Measurements from ENCODE around the gene MCRS1. TPM values are rescaled to one million over a fixed set of nuclear protein-coding genes. Genes with fewer than 3 reads are reported as not detected.

The MCRS1 gene
- total RNA-seq, 4 donors from 2014 or later = 28.7 to 62.0 (median 34.6) TPM

- peaks cover 36 to 40% of the 10 kb centered on the region in 2 donors for H3K4me1 ChIP-seq
- in situ Hi-C loops (cut with MboI; ENCODE audit: low sequenced_read_pairs in 4 of 4) = no loop called here
- DNase-seq = no peak
Measured at GRCh38 chr12:49562233-49562632, 5.7 kb downstream of the MCRS1 start.

GRCh38 chr12:49560695-49561094 lies 7.2 kb downstream of the MCRS1 start:
- DNase-seq = no peak
- Histone ChIP-seq H3K27me3 (no peaks in the 10 kb centered on the region), H3K36me3 (peaks cover 0 to 86% of the 10 kb centered on the region in 2 donors), H3K9me3 (no peaks in the 10 kb centered on the region), H3K4me1 (peaks cover 20 to 25% of the 10 kb centered on the region in 2 donors), H3K27ac (no peak overlapping the region), H3K4me3 (no peak overlapping the region)
- no peak for ATAC-seq
- intact Hi-C loops (cut with DNase I; ENCODE audit: low total_unique reads) = no loop called here
- in situ Hi-C loops (cut with MboI; ENCODE audit: low sequenced_read_pairs in 4 of 4) = no loop called here
- TF ChIP-seq POLR2A (IDR thresholded peaks at IDR 0.05) (no peak), CTCF (IDR thresholded peaks at IDR 0.05 in 4 of 5, conservative IDR thresholded peaks at IDR 0.05 in 1 of 5) (no peak)

More at GRCh38 chr12:49562233-49562632, 5.7 kb downstream of the MCRS1 start:
- Histone ChIP-seq H3K9me3 (no peaks in the 10 kb centered on the region), H3K27me3 (no peaks in the 10 kb centered on the region), H3K36me3 (peaks cover 0 to 75% of the 10 kb centered on the region in 2 donors), H3K4me3 (no peak overlapping the region), H3K27ac (no peak overlapping the region)
- intact Hi-C loops (cut with DNase I; ENCODE audit: low total_unique reads) = no loop called here
- no peak for ATAC-seq
- no peak for TF ChIP-seq POLR2A (IDR thresholded peaks at IDR 0.05)
- TF ChIP-seq CTCF (IDR thresholded peaks at IDR 0.05 in 4 of 5, conservative IDR thresholded peaks at IDR 0.05 in 1 of 5) = no peak

GRCh38 chr12:49559011-49559675 lies 8.8 kb downstream of the MCRS1 start:
- no peak for DNase-seq
- intact Hi-C loops (cut with DNase I; ENCODE audit: low total_unique reads) (no loop called here), in situ Hi-C loops (cut with MboI; ENCODE audit: low sequenced_read_pairs in 4 of 4) (no loop called here)
- no peaks in the 10 kb centered on the region for H3K9me3 ChIP-seq
- no peak for ATAC-seq
- peaks cover 5 to 10% of the 10 kb centered on the region in 2 donors for H3K4me1 ChIP-seq
- H3K4me3 ChIP-seq = no peak overlapping the region
- no peak overlapping the region for H3K27ac ChIP-seq
- H3K27me3 ChIP-seq = no peaks in the 10 kb centered on the region
- H3K36me3 ChIP-seq = peaks cover 0 to 81% of the 10 kb centered on the region in 2 donors
- TF ChIP-seq CTCF (IDR thresholded peaks at IDR 0.05 in 4 of 5, conservative IDR thresholded peaks at IDR 0.05 in 1 of 5) (no peak), POLR2A (IDR thresholded peaks at IDR 0.05) (no peak)

- H3K27me3 ChIP-seq = no peaks in the 10 kb centered on the region
- no peak overlapping the region for H3K27ac ChIP-seq
- DNase-seq = no peak
- peaks cover 0 to 4% of the 10 kb centered on the region in 2 donors for H3K4me1 ChIP-seq
- no peak for TF ChIP-seq POLR2A (IDR thresholded peaks at IDR 0.05)
- TF ChIP-seq CTCF (IDR thresholded peaks at IDR 0.05 in 4 of 5, conservative IDR thresholded peaks at IDR 0.05 in 1 of 5) = no peak
- intact Hi-C loops (cut with DNase I; ENCODE audit: low total_unique reads) (no loop called here), in situ Hi-C loops (cut with MboI; ENCODE audit: low sequenced_read_pairs in 4 of 4) (no loop called here)
- no peak for ATAC-seq
- H3K9me3 ChIP-seq = no peaks in the 10 kb centered on the region
- H3K4me3 ChIP-seq = no peak overlapping the region
- H3K36me3 ChIP-seq = peaks cover 0 to 75% of the 10 kb centered on the region in 2 donors
Measured at GRCh38 chr12:49558526-49558925, 9.4 kb downstream of the MCRS1 start.

GRCh38 chr12:49557917-49558215 lies 10.1 kb downstream of the MCRS1 start:
- in situ Hi-C loops (cut with MboI; ENCODE audit: low sequenced_read_pairs in 4 of 4) (no loop called here), intact Hi-C loops (cut with DNase I; ENCODE audit: low total_unique reads) (no loop called here)
- no peak overlapping the region for H3K4me3 ChIP-seq
- H3K36me3 ChIP-seq = peaks cover 0 to 68% of the 10 kb centered on the region in 2 donors
- no peak overlapping the region for H3K27ac ChIP-seq
- no peak for DNase-seq
- no peak for ATAC-seq
- no peaks in the 10 kb centered on the region for H3K9me3 ChIP-seq
- H3K27me3 ChIP-seq = no peaks in the 10 kb centered on the region
- no peaks in the 10 kb centered on the region for H3K4me1 ChIP-seq
- no peak for TF ChIP-seq POLR2A (IDR thresholded peaks at IDR 0.05)
- TF ChIP-seq CTCF (IDR thresholded peaks at IDR 0.05 in 4 of 5, conservative IDR thresholded peaks at IDR 0.05 in 1 of 5) = no peak
